HepG2 (cell line): Measurements from ENCODE around the gene DNAL4. TPM values are rescaled to one million over a fixed set of nuclear protein-coding genes. Genes with fewer than 3 reads are reported as not detected.

Experiments
- AHR ChIP-seq: IDR thresholded peaks from 2 replicates; pipeline ENCODE4 v1.6.1; 2018; ENCODE audit warnings: missing genetic modification reagents, missing compliant biosample characterization
- CREB1 ChIP-seq, 2 experiments: fragments of 450-650 bp in 1 of 2; IDR thresholded peaks; 2 replicates each; pipeline ENCODE4 v1.6.1; 2016 to 2017; ENCODE audit warnings: control low read depth in 1 of 2, mild to moderate bottlenecking in 1 of 2, missing compliant biosample characterization in 1 of 2, missing genetic modification characterization in 1 of 2
- ETV5 ChIP-seq: IDR thresholded peaks from 2 replicates; pipeline ENCODE4 v1.6.1; 2018; ENCODE audit warnings: missing biosample characterization, missing genetic modification reagents, inconsistent platforms, borderline replicate concordance
- HNRNPUL1 ChIP-seq: fragments of 200-400 bp; formaldehyde crosslinking; IDR thresholded peaks from 2 replicates; pipeline ENCODE4 v1.6.1; 2017; ENCODE audit warnings: low read depth, mild to moderate bottlenecking, low read length, moderate library complexity
- IRF2 ChIP-seq: IDR thresholded peaks from 2 replicates; pipeline ENCODE4 v1.6.1; 2018; ENCODE audit warnings: missing genetic modification reagents, missing compliant biosample characterization
- IRX3 ChIP-seq: sonication (generic); formaldehyde crosslinking; IDR thresholded peaks from 2 replicates; pipeline ENCODE4 v1.8.1; 2023; ENCODE audit warnings: mild to moderate bottlenecking, low read depth, missing genetic modification reagents, borderline replicate concordance
- KAT2B ChIP-seq: fragments of 150-350 bp; IDR thresholded peaks from 2 replicates; pipeline ENCODE4 v1.6.1; 2014; ENCODE audit warnings: low read depth, low read length, borderline replicate concordance
- KDM6A ChIP-seq: IDR thresholded peaks from 2 replicates; pipeline ENCODE4 v1.6.1; 2016; ENCODE audit warnings: low read depth
- NR2F6 ChIP-seq, 2 experiments: IDR thresholded peaks; 2 replicates each; pipeline ENCODE4 v1.6.1; 2016; ENCODE audit warnings: antibody characterized with exemption in 1 of 2, mild to moderate bottlenecking in 1 of 2
- RBAK ChIP-seq: sonication (generic); formaldehyde crosslinking; IDR thresholded peaks from 2 replicates; pipeline ENCODE4 v1.5.1; 2020; ENCODE audit warnings: mild to moderate bottlenecking, missing genetic modification reagents
- SIX1 ChIP-seq: sonication (generic); formaldehyde crosslinking; IDR thresholded peaks from 2 replicates; pipeline ENCODE4 v1.4.0; 2020; ENCODE audit warnings: missing genetic modification reagents, borderline replicate concordance
- SNRNP70 ChIP-seq: fragments of 200-400 bp; formaldehyde crosslinking; IDR thresholded peaks from 2 replicates; pipeline ENCODE4 v1.6.1; 2017; ENCODE audit warnings: mild to moderate bottlenecking, low read depth, low read length, moderate library complexity
- ZNF253 ChIP-seq: sonication (generic); formaldehyde crosslinking; IDR thresholded peaks from 2 replicates; pipeline ENCODE4 v1.8.0; 2022; ENCODE audit warnings: mild to moderate bottlenecking, missing genetic modification reagents, borderline replicate concordance
- ZNF263 ChIP-seq: sonication (generic); formaldehyde crosslinking; IDR thresholded peaks from 2 replicates; pipeline ENCODE4 v1.4.0; 2020; ENCODE audit warnings: missing genetic modification reagents
- ZNF33B ChIP-seq: sonication (generic); formaldehyde crosslinking; IDR thresholded peaks from 2 replicates; pipeline ENCODE4 v1.5.1; 2020; ENCODE audit warnings: mild to moderate bottlenecking, missing genetic modification reagents
- ZNF446 ChIP-seq: sonication (generic); formaldehyde crosslinking; IDR thresholded peaks from 2 replicates; pipeline ENCODE4 v1.5.0; 2020; ENCODE audit warnings: mild to moderate bottlenecking, missing genetic modification reagents
- ZNF563 ChIP-seq: sonication (generic); formaldehyde crosslinking; IDR thresholded peaks from 2 replicates; pipeline ENCODE4 v1.8.0; 2022; ENCODE audit warnings: mild to moderate bottlenecking, moderate library complexity, missing genetic modification reagents
- ZNF564 ChIP-seq: sonication (generic); formaldehyde crosslinking; IDR thresholded peaks from 2 replicates; pipeline ENCODE4 v1.8.1; 2023; ENCODE audit warnings: mild to moderate bottlenecking, missing genetic modification reagents
- ZNF629 ChIP-seq: sonication (generic); formaldehyde crosslinking; conservative IDR thresholded peaks from 2 replicates; pipeline ENCODE4 v1.5.0; 2020; ENCODE audit warnings: missing genetic modification reagents
- ZNF678 ChIP-seq: sonication (generic); formaldehyde crosslinking; IDR thresholded peaks from 2 replicates; pipeline ENCODE4 v1.4.0; 2020; ENCODE audit warnings: mild to moderate bottlenecking, missing genetic modification reagents
- ZNF883 ChIP-seq: sonication (generic); formaldehyde crosslinking; IDR thresholded peaks from 2 replicates; pipeline ENCODE4 v1.5.1; 2020; ENCODE audit warnings: mild to moderate bottlenecking, missing genetic modification reagents; ENCODE audit errors: not compliant biosample characterization
- ZSCAN25 ChIP-seq: sonication (generic); formaldehyde crosslinking; IDR thresholded peaks from 2 replicates; pipeline ENCODE4 v1.8.0; 2022; ENCODE audit warnings: mild to moderate bottlenecking, missing genetic modification reagents
- polyA plus RNA-seq, 8 experiments: library from polyadenylated mRNA; depleted of rRNA in 3 of 8; stranded (reverse) in 7 of 8; unstranded in 1 of 8; fragments of >200 nt; fragmentation: Illumina TruSeq in 4 of 8; extraction: Trizol in 4 of 8; gene quantifications; 2 replicates each; pipeline versions ENCODE4 v1.2.1 to v1.2.3, GENCODE V29; 2011 to 2016; ENCODE audit warnings: low read depth in 4 of 8, missing spikeins in 1 of 8, mixed read lengths in 1 of 8; ENCODE audit not compliant: insufficient read depth in 1 of 8
- total RNA-seq, 5 experiments: library from RNA; depleted of rRNA; stranded (reverse); fragments of >200 nt; fragmentation: Illumina TruSeq; extraction: Trizol; gene quantifications; 2 replicates each; pipeline ENCODE4 v1.2.3, GENCODE V29; 2016; ENCODE audit warnings: low read depth in 1 of 5
- TF ChIP-seq, protein P1 (sequence below): sonication (generic); formaldehyde crosslinking; IDR thresholded peaks from 2 replicates; pipeline ENCODE4 v1.8.1; 2022; ENCODE audit warnings: mild to moderate bottlenecking, missing genetic modification reagents
- TF ChIP-seq, protein P2 (sequence below): IDR thresholded peaks from 2 replicates; pipeline ENCODE4 v1.6.1; 2016; ENCODE audit warnings: missing biosample characterization, missing genetic modification reagents, low read depth
- TF ChIP-seq, protein P3 (sequence below): sonication (generic); formaldehyde crosslinking; IDR thresholded peaks from 2 replicates; pipeline ENCODE4 v1.5.0; 2020; ENCODE audit warnings: mild to moderate bottlenecking, missing genetic modification reagents
- TF ChIP-seq, protein P4 (sequence below): IDR thresholded peaks from 2 replicates; pipeline ENCODE4 v1.6.1; 2016; ENCODE audit warnings: low read depth, borderline replicate concordance
- TF ChIP-seq, protein P5 (sequence below): IDR thresholded peaks from 2 replicates; pipeline ENCODE4 v1.6.1; 2016; ENCODE audit warnings: missing genetic modification reagents, missing compliant biosample characterization

Gene DNAL4
- total and polyA plus RNA-seq, 2 of the 13 experiments (the other 11 are each of a cell fraction or from before 2014, with no cell fraction given): 8.0 to 10.7 TPM

DNA sequence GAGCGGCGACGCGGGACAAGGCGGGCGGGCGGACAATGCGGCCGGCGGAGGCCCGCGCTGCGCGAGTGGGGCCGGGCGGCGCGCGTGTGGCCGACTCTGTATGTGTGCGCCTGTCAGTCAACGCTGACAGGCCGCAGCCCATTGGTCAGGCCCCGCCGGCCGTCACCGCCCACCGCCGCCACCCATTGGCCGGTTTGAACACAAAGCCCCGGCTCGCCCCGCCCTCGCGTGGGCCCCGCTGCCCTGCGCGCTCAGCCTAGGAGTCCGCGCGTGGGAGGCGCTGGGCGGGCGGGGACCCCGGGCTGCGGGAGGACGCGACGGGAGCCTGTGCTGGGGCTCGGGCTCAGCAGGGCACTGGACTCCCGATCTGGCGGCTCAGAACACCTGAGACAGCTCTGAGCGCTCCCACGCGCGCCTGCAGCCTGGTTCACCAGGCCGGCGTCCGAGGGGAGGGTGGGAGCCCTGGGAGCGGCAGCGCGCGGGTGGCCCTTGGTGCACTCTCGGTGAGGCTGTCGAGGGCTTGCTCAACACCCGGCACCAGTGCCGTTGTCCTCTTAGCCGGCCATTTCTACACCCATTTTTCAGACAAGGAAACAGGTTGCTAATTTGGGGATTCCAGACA, 37.9 kb downstream of the DNAL4 start, which contains the start of gene SUN2 (continued):
- TF ChIP-seq, protein P1, sequence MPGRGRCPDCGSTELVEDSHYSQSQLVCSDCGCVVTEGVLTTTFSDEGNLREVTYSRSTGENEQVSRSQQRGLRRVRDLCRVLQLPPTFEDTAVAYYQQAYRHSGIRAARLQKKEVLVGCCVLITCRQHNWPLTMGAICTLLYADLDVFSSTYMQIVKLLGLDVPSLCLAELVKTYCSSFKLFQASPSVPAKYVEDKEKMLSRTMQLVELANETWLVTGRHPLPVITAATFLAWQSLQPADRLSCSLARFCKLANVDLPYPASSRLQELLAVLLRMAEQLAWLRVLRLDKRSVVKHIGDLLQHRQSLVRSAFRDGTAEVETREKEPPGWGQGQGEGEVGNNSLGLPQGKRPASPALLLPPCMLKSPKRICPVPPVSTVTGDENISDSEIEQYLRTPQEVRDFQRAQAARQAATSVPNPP: no peak
- TF ChIP-seq ZSCAN25 (CRISPR knock-in tag) (no peak), ZNF263 (CRISPR knock-in tag) (0 out of 2 replicates have a peak, but pooled peaks have one; percentile 12), ZNF33B (CRISPR knock-in tag) (no peak), IRX3 (no peak), ZNF446 (CRISPR knock-in tag) (no peak; the same call in 1 of the 2 replicates), SIX1 (CRISPR knock-in tag) (no peak), NR2F6 (IDR thresholded peaks at IDR 0.05) (no peak), NR2F6 (CRISPR knock-in tag; IDR thresholded peaks at IDR 0.05) (no peak), IRF2 (no peak), ZNF564 (CRISPR knock-in tag) (no peak), ZNF678 (CRISPR knock-in tag) (no peak), ETV5 (CRISPR knock-in tag) (no peak), SNRNP70 (no peak), CREB1 (IDR thresholded peaks at IDR 0.05) (peak; percentile 38; the same call in 1 of the 2 replicates), CREB1 (CRISPR knock-in tag; IDR thresholded peaks at IDR 0.05) (no peak), ZNF883 (CRISPR knock-in tag) (no peak), HNRNPUL1 (no peak), ZNF563 (no peak), KAT2B (no peak), KDM6A (CRISPR knock-in tag) (no peak), RBAK (CRISPR knock-in tag) (no peak), ZNF629 (CRISPR knock-in tag) (peak; percentile 77), AHR (CRISPR knock-in tag) (no peak), ZNF253 (no peak)
- TF ChIP-seq, protein P2, sequence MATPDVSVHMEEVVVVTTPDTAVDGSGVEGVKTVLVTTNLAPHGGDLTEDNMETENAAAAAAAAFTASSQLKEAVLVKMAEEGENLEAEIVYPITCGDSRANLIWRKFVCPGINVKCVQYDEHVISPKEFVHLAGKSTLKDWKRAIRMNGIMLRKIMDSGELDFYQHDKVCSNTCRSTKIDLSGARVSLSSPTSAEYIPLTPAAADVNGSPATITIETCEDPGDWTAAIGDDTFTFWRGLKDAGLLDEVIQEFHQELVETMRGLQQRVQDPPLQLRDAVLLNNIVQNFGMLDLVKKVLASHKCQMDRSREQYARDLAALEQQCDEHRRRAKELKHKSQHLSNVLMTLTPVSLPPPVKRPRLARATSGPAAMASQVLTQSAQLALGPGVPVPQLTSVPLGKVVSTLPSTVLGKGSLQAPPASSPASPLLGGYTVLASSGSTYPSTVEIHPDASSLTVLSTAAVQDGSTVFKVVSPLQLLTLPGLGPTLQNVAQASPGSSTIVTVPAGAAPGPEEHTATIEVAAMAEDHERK (CRISPR knock-in tag): no peak
- TF ChIP-seq, protein P3, sequence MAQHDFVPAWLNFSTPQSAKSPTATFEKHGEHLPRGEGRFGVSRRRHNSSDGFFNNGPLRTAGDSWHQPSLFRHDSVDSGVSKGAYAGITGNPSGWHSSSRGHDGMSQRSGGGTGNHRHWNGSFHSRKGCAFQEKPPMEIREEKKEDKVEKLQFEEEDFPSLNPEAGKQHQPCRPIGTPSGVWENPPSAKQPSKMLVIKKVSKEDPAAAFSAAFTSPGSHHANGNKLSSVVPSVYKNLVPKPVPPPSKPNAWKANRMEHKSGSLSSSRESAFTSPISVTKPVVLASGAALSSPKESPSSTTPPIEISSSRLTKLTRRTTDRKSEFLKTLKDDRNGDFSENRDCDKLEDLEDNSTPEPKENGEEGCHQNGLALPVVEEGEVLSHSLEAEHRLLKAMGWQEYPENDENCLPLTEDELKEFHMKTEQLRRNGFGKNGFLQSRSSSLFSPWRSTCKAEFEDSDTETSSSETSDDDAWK (CRISPR knock-in tag): no peak
- TF ChIP-seq, protein P4, sequence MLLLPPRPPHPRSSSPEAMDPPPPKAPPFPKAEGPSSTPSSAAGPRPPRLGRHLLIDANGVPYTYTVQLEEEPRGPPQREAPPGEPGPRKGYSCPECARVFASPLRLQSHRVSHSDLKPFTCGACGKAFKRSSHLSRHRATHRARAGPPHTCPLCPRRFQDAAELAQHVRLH (CRISPR knock-in tag): no peak
- TF ChIP-seq, protein P5, sequence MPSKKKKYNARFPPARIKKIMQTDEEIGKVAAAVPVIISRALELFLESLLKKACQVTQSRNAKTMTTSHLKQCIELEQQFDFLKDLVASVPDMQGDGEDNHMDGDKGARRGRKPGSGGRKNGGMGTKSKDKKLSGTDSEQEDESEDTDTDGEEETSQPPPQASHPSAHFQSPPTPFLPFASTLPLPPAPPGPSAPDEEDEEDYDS (CRISPR knock-in tag): peak; percentile 20; the same call in 1 of the 2 replicates
